ENCODE results near the gene LRRC40.

GRCh38 chr1:70168283-70168682 is 37.1 kb downstream of the LRRC40 start:
- no peak for TF ChIP-seq POLR2A (IDR thresholded peaks at IDR 0.05; ENCODE audit: extremely low read depth, insufficient read length)
- no peak for TF ChIP-seq CTCF (IDR thresholded peaks at IDR 0.05; ENCODE audit: low read depth, low read length)

Measured in NB4 (cell line).